GM19468 (cell line): ENCODE measurements around the gene INS.
"Not testable (repeated sequence)": the region's sequence is repeated elsewhere in the genome, so short reads cannot be mapped to it uniquely, and the experiment has no call there.

Experiments used
- ATAC-seq: cut with Tn5 transposase; IDR thresholded peaks from one replicate; pipeline ENCODE4 v1.9.1; 2021; ENCODE audit warnings: mild to moderate bottlenecking, moderate library complexity, moderate number of reproducible peaks; ENCODE audit not compliant: unreplicated experiment; ENCODE audit errors: extremely low read depth

Gene INS

GRCh38 chr11:2199466-2200341, 38.7 kb upstream of the INS start:
- no peak for ATAC-seq

- ATAC-seq, result no peak
These were observed 37.8 kb upstream of the INS start for GRCh38 chr11:2198621-2199365.

- ATAC-seq, result no peak
These were observed 36.9 kb upstream of the INS start for GRCh38 chr11:2197771-2198520.

- no peak for ATAC-seq
These were observed 36.2 kb upstream of the INS start for GRCh38 chr11:2196970-2197770.

- no peak for ATAC-seq
These were observed 34.7 kb upstream of the INS start for GRCh38 chr11:2195756-2196088.

- ATAC-seq, result no peak
These were observed 34.1 kb upstream of the INS start for GRCh38 chr11:2194877-2195755.

GRCh38 chr11:2193888-2194595, 33.0 kb upstream of the INS start:
- ATAC-seq, result not testable (repeated sequence)

- no peak for ATAC-seq
These were observed 32.3 kb upstream of the INS start for GRCh38 chr11:2193099-2193887.

- ATAC-seq, result no peak
These were observed 31.4 kb upstream of the INS start for GRCh38 chr11:2192435-2192834.

GRCh38 chr11:2191883-2192282, 30.9 kb upstream of the INS start:
- no peak for ATAC-seq

- no peak for ATAC-seq
These were observed 29.9 kb upstream of the INS start for GRCh38 chr11:2190657-2191471.

- no peak for ATAC-seq
These were observed 29.1 kb upstream of the INS start for GRCh38 chr11:2189938-2190656.

- ATAC-seq, result no peak
These were observed 27.7 kb upstream of the INS start for GRCh38 chr11:2188745-2189144.

- ATAC-seq, result no peak
These were observed 26.3 kb upstream of the INS start for GRCh38 chr11:2187280-2187707.

- ATAC-seq, result no peak
These were observed 25.8 kb upstream of the INS start for GRCh38 chr11:2186669-2187279.
